Lower leg skin (tissue), 3 donors: ENCODE data around the gene RAB30.

Source experiments
- CTCF ChIP-seq, 3 donors: fragments of 450-650 bp; IDR thresholded peaks; one replicate each; pipeline ENCODE4 v1.5.1; 2016; ENCODE audit warnings: antibody characterized with exemption in 3 of 3, mild to moderate bottlenecking in 3 of 3, moderate library complexity in 2 of 3
- POLR2A ChIP-seq, 2 donors: fragments of 450-650 bp; IDR thresholded peaks; one replicate each; pipeline ENCODE4 v1.6.1; 2016 to 2017; ENCODE audit warnings: antibody characterized with exemption in 2 of 2, mild to moderate bottlenecking in 1 of 2, moderate library complexity in 1 of 2

GRCh38 chr11:82949352-82949751 is 122.3 kb downstream of the RAB30 start:
- no peak for TF ChIP-seq POLR2A (IDR thresholded peaks at IDR 0.05)
- TF ChIP-seq CTCF (IDR thresholded peaks at IDR 0.05), result no peak
